Stimulated activated CD8-positive, alpha-beta memory T cell treated with anti-CD3 and anti-CD28 coated beads, Interleukin-2, amount 100 ng/mL, for 1 hour (primary cell): ENCODE measurements around the gene PDK2.

Experiments
- DNase-seq, 2 donors: peaks; one replicate each; pipeline ENCODE4 v3.0.0-alpha.2; 2020; ENCODE audit warnings: low read depth in 2 of 2

Gene PDK2

DNA sequence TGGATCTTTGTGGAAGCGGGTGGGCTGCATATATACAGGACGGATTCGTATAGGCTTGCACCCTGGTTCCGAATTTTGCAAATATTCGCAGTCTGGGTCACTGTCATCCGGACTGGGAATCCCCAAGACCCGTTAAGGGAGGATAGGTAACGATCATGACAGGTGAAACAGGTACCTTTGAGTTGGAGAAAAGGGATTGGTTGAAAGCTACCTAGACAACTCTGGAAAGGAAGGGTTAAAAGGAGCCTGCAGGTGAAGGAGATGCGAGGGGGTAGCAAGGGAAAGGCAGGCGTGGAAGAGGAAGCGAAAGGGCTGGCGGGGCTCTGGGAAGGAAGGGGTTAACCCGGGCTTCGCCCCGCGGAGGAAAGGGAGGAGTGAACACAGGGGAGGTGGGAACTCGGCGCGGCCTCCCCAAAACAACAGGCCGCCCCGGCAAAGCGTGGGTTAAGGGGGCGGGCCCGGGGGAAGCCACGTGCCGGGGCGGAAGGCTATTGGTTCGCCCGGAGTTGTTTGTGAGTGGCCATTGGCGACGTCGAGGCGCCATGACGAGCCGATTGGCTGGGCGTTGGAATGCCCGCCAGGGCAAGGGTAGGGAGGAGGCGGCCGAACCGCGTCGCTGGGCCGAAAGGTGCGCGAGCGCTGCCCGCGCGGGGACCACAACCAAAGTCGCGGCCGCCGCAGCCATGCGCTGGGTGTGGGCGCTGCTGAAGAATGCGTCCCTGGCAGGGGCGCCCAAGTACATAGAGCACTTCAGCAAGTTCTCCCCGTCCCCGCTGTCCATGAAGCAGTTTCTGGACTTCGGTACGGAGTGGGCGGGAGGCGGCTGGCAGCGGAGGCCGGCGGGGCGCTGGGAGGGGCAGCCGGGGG, at the start of gene PDK2:
Gene PDK2, plus strand, starts transcription at position 599 of the 867 bp plus-strand sequence. Its CDS starts 85 bp downstream, at position 684.
- peak; percentile 88 to 93 for DNase-seq

- DNase-seq, result no peak
These were observed 49.0 kb upstream of the PDK2 start for GRCh38 chr17:50046179-50046578.

DNA sequence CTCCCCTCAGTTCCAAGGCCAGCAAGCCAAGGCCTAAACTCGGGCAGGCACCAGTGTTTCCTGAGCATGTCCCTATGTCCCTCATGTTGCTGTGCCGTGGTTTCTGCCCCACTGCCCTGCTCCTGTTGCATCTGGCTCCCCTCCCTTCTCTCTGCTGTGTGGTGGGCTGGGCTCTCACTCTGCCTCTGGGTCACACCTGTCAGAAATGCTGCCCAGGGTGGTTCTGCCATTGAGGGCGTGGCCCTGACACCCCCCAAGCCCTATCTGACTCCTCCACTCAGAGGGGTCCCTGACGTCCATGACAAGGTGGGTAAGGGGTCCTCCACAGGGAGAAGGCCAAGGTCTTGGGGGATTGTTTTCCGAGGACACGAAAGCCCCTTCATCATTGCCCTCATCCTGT, 48.5 kb upstream of the PDK2 start:
- no peak for DNase-seq

DNA sequence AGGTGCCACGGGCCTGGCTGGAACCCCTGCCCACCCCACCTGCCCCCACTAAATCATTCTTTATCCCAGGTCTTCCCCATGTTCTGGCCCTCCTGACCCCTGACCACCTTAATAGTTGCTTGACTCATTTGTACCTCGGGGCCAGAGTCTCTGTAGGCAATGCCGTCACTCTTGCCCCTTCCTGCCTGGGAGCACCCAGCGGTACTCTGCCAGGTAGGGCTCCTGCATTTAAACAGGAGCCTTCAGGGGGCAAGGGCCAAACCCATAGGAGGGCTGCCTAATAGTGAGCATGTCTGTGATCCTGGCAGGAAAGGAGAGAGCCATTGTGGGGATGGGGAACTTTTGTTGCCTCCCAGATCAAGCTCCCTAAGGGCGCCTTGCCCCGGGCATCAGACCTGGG, 48.1 kb upstream of the PDK2 start:
- no peak for DNase-seq

GRCh38 chr17:50047488-50048126, 47.5 kb upstream of the PDK2 start:
- DNase-seq, result no peak

DNA sequence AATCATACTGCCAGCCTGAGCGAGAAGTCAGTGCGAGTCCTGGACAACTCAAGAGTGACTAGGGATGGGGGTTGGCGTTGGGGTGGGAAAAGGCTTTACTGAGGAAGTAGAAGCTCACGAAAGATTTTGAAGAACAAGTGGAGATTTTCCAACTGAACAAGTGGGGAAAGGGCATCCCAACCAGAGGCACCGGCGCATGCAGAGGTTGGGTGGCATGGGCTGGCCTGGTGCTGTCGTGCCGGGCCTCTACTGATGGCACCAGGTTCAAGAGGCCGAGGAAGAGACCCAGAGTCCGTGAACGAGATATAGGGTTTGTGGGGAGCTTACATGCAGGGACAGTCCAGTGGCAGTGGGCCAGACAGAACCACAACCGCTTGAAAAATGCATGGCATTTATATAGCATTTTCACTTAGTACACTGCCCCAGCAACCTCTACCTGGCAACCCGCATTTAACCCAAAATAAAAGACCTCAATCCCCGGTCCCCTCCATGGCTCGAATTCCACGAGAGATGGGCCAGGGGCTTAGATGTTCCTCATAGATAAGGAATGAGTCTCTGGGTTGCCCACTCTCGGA, 46.9 kb upstream of the PDK2 start:
- DNase-seq, result no peak

GRCh38 chr17:50048988-50049387, 46.2 kb upstream of the PDK2 start:
- DNase-seq, result no peak

DNA sequence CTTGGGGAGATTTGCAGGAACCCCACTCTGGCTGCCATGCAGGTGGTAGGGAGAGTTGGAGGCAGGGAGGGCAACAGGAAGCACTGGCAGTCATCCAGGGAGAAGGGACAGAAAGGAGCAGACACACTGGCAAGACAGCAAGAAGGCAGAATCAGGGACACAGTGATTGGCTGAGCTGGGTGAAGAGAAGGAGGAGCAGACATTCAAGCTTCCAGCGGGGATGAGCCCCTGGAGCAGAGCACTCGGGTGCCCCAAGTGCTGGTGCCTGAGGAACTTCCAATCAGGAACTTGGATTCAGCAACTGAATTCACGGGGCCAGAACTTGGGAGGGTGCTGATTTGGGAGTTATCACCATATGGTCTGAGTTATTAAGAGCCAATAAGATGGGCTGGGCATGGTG, 45.5 kb upstream of the PDK2 start:
- DNase-seq, result no peak

DNA sequence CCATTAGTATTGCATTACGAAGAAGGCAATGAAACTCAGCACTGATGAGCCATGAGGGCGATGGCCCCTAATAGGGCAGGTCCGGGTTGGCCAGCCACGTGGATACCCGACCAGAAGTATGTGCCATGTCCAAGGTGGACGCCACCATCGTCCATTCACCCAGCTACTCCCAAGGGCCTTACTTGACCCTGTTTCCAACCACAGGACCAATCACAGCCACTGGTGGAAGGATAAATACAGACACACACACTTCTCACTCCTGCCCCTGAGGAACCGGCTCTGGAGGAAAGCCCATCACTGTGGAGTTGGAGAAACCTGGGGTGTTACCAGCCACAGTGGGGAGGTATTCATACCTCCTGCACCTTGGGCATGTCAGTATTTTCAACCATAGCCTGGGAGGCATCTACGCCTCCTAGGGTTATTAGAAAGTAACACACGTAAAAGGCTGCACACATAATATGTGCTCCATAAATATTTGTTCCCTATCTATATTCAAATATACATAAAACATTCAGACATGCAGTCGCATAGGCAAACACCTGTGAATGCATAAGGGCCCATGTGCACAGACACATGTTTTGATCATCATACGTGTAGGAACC, 44.6 kb upstream of the PDK2 start:
- DNase-seq, result no peak

- DNase-seq, result peak in 1 of 2 donors; percentile 33
These were observed 44.0 kb upstream of the PDK2 start for GRCh38 chr17:50051082-50051576.

DNA sequence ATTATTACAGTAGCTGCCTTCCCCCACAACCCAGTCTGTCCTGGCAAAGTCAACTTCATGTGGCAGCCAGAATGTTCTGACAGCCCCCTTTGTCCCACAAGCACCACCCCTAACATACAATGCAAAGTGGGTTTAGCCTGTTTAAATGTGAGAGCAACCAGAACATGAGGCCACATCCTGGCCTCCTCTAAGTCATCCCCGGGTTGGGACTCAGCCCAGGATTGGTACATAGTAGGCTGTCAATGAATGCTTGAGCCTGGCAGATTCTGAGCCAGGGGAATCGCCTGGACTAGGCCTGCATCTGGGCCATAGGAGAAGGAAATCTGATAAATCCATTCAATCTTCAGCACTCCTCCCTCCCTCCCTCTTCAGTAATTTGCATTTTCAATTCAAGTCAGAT, 43.5 kb upstream of the PDK2 start:
- DNase-seq, result no peak

DNA sequence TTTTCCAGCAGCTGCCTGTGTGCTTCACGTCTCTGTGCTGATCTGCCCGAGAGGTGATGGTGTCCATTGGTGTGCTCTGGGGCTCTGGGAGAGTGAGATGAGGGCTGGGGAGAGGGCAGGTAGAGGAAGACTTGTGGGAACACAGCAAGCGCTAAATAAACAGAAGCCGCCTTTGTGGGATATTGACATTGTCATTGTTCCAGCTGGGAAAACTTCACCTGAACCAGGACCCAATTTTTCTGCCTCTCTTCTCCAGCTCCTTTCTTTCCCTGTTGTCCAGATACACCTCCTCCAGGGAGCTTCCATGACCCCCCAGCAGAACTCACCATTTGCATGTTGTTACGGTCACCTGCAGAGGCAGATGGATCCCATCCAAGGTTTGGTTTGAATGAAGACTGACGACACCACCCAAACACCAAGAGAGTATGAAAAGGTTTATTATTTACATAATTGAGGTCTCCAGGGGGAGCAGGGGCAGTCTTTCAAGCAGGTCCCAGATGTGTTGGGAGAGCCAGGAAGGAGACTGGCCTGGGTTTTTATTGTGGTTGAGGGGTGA, 42.8 kb upstream of the PDK2 start:
- DNase-seq, result no peak

DNA sequence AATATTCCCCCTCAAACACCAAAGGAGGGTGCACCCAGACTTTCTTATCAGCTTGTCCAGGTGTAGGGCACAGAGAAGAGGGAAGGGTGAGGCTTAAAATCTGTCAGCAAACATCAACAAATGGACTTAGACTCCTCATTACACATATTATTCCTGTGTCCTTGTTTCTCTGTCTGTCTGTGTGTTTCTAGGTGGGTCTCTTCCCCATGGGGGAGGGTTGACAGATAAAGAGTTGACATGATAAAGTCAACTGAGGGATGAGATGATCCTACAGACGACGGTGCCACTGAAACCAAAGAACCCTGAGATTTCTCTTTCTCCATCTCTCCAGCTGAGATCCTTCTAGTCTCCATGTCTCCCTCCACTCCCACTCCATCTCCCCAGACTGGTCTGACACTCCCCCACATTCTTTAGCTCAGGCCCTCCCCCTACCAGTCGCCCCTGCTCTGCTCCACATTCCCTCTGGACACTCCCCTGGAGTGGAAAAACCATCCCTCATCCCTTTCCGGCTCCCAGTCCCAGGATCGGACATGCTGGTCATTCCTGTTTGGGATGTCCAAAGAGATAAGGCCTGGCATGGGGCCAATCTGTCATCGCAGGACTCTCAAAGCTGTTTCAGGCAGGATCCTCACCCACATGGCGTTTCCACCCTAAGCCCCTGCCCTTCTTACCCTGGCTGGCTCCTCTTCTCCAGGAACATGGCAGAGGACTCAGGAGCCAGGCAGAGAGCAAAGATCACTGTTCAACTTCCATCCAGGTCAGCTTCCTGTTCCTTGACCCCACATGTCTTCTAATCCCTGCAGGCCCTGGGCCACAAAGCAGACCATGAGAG, 42.1 kb upstream of the PDK2 start:
- DNase-seq, result no peak

DNA sequence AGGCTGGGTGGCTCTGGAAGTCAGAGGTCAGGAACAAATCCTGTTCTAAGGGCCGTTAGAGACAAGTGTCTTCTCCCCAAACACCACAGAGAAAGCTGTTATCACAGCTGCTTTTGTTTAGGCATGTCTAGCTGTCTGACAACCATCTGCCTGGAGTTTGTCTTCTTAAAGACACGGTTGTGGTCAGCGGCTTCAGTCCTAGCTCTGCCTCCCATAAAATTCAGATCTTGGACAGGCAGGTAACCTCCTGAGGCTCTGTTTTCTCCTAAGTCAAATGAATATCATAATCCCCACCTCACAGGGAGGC, 41.5 kb upstream of the PDK2 start:
- DNase-seq, result no peak

- no peak for DNase-seq
These were observed 40.1 kb upstream of the PDK2 start for GRCh38 chr17:50055055-50055425.

DNA sequence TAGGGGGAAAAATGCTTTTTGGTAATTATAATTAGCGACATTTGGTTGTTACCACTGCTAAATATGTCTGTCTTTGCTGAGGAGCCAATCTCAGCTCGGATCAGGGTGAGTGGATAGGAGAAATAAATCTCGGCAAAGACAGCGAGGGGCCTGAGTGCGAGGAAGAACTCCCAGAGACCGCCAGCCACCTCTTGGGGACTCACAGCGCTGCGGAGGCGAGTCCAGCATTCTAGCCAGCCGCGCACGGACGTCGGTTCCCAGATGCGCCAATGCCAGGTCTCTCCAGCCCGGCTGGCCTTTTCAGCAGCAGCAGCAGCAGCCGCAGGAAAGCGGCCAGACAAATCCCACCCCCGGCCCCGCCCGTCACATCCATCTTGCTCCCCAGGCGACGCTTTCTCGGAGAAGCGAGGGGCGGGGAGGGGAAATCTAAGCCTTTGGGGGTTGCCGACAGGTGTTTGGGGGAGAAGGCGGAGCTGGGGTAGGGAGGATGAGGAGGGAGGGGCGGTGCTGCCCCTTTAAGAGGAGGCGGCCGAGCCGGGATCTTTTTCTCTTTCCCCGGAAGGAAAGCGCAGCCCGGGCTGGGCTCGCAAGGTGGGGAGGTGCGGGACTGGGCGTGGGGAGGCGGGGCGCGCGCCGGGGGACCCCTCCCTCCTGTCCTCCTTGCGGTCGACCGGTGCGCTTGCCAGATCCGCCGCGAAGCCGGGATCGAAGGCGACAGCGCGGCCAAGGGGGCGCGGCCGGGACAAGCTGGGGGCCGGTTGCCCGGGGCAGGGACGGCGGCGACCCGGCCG, 39.5 kb upstream of the PDK2 start, which contains the start of gene ITGA3:
Gene ITGA3, plus strand, starts transcription at position 685 of the 791 bp plus-strand sequence. CDS start 330 bp downstream, outside the sequence.
- peak in 1 of 2 donors; percentile 35 for DNase-seq

DNA sequence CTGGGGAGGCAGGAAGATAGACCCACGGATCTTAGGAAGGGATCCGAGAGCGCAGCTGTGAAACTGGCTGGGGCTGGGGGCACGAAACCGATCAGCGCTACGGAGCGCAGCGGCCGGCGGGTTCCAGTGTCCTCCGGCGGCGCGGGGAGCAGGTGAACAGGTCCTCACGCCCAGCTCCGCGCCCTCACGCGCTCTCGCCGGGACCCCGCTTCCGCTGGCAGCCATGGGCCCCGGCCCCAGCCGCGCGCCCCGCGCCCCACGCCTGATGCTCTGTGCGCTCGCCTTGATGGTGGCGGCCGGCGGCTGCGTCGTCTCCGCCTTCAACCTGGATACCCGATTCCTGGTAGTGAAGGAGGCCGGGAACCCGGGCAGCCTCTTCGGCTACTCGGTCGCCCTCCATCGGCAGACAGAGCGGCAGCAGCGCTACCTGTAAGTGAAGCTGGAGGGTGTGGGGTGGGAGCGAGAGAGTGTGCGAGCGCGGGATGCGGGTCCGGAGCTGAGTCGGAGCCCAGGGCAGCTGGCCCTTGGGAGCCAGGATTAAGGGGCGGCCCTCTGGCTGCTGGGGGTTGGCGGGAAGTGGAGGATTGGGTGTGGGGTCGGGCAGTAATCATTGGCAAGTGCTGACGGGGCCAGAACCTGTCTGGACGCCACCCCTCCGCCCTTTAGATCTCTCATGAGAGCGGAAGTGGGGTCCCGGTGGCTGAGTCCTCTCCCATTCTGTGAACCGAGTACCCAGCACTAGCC, 38.8 kb upstream of the PDK2 start:
- DNase-seq, result peak; percentile 20 to 45

DNA sequence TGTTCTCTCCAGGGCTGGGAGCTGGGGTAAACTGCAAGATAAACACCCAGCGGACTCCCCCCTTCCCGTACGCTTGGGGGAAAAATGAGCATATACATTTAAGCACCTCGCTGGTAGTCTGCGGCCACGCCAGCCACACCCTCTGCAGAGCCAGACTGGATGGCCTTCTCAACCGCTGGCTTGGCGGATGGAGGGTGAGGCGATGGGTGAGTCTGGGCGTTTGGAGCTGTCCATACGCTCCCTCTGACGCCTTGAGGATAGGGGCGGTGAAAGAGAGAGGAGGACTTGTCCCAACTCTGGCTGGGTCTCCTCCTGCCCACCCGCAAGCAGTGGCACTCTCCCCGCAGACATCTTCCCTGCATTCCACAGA, 38.2 kb upstream of the PDK2 start:
- no peak for DNase-seq

GRCh38 chr17:50057521-50057991, 37.6 kb upstream of the PDK2 start:
- no peak for DNase-seq
